SK-MEL-5 (cell line): Measurements from ENCODE around the gene ADRA2A. TPM values are rescaled to one million over a fixed set of nuclear protein-coding genes. Genes with fewer than 3 reads are reported as not detected.

Experiments
- DNase-seq: peaks from one replicate; pipeline ENCODE4 v3.0.0-alpha.2; 2016; ENCODE audit warnings: low read depth, low spot score
- in situ Hi-C: cut with HindIII; loops from 2 replicates; pipeline ENCODE4 v1.10.0; 2016; ENCODE audit warnings: low sequenced_read_pairs, high pct_unique_total_duplicates, low pct_unique_long_range_greater_than_20kb
- total RNA-seq: library from RNA; depleted of rRNA; stranded (reverse); fragments of >200 nt; shearing (Covaris generic); gene quantifications from 2 replicates; pipeline ENCODE4 v1.2.3, GENCODE V29; 2014

Gene ADRA2A
- total RNA-seq, 1 experiment from 2014 or later, result 0.53 TPM

GRCh38 chr10:111103196-111103840, 26.5 kb downstream of the ADRA2A start:
- in situ Hi-C loops, result no loop called here
- no peak for DNase-seq

GRCh38 chr10:111104811-111105210, 28.0 kb downstream of the ADRA2A start:
- no peak for DNase-seq
- in situ Hi-C loops, result no loop called here

GRCh38 chr10:111106081-111106480, 29.3 kb downstream of the ADRA2A start:
- in situ Hi-C loops, result no loop called here
- no peak for DNase-seq

GRCh38 chr10:111107023-111107422, 30.2 kb downstream of the ADRA2A start:
- in situ Hi-C loops, result no loop called here
- DNase-seq, result no peak

- in situ Hi-C loops, result no loop called here
- no peak for DNase-seq
These were observed 31.0 kb downstream of the ADRA2A start for GRCh38 chr10:111107846-111108245.

GRCh38 chr10:111108441-111108840, 31.6 kb downstream of the ADRA2A start:
- DNase-seq, result no peak
- in situ Hi-C loops, result no loop called here

GRCh38 chr10:111109501-111110242, 32.8 kb downstream of the ADRA2A start:
- peak; percentile 9 for DNase-seq
- in situ Hi-C loops, result no loop called here

GRCh38 chr10:111110771-111111170, 33.9 kb downstream of the ADRA2A start:
- DNase-seq, result no peak
- in situ Hi-C loops, result no loop called here

GRCh38 chr10:111112333-111112732, 35.5 kb downstream of the ADRA2A start:
- in situ Hi-C loops, result no loop called here
- no peak for DNase-seq

GRCh38 chr10:111113238-111113960, 36.6 kb downstream of the ADRA2A start:
- DNase-seq, result no peak
- in situ Hi-C loops, result no loop called here

GRCh38 chr10:111113961-111114757, 37.3 kb downstream of the ADRA2A start:
- in situ Hi-C loops, result no loop called here
- no peak for DNase-seq

GRCh38 chr10:111114758-111115500, 38.1 kb downstream of the ADRA2A start:
- no peak for DNase-seq
- in situ Hi-C loops, result no loop called here

- DNase-seq, result no peak
These were observed 39.4 kb downstream of the ADRA2A start for GRCh38 chr10:111116211-111116610.

GRCh38 chr10:111116762-111117445, 40.1 kb downstream of the ADRA2A start:
- no peak for DNase-seq
- in situ Hi-C loops, result no loop called here

More at GRCh38 chr10:111116211-111116610, 39.4 kb downstream of the ADRA2A start:
- in situ Hi-C loops, result no loop called here

GRCh38 chr10:111117528-111118277, 40.9 kb downstream of the ADRA2A start:
- no peak for DNase-seq
- in situ Hi-C loops, result no loop called here

- no peak for DNase-seq
- in situ Hi-C loops, result no loop called here
These were observed 41.9 kb downstream of the ADRA2A start for GRCh38 chr10:111118758-111119157.
